COLO829 (cell line): ENCODE measurements around the gene NT5C3B.
"Not testable (repeated sequence)": the region's sequence is repeated elsewhere in the genome, so short reads cannot be mapped to it uniquely, and the experiment has no call there.

ENCODE experiments used
- DNase-seq: peaks from one replicate; pipeline ENCODE4 v3.0.0; 2012; ENCODE audit warnings: low spot score

Gene NT5C3B

DNA sequence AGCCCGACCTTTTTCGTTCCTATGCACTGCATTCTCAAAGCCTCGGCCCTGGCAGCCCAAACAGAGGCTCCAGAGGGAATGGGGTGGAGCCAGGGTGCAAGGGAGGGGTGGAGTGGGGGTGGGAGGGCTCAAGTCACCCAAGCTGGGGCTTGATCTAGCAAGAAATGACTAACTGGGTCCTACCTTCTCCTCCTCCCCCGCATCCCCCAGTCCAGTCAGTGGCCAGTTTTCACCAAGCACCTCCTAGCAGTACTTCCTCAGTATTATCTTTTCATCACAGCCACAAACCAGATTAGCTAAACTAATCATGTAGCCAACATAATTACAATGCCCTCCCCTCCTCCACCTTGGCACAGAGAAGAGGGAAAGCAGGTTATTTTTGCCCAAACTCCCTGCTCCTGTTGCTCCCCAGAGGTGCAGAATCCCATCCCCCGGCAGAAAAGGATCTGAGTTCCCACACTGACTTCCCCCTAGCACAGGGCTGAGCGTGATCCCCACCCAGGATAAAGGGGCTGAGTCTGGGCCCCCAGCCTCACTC lies 51.8 kb downstream of the NT5C3B start:
- no peak for DNase-seq

DNA sequence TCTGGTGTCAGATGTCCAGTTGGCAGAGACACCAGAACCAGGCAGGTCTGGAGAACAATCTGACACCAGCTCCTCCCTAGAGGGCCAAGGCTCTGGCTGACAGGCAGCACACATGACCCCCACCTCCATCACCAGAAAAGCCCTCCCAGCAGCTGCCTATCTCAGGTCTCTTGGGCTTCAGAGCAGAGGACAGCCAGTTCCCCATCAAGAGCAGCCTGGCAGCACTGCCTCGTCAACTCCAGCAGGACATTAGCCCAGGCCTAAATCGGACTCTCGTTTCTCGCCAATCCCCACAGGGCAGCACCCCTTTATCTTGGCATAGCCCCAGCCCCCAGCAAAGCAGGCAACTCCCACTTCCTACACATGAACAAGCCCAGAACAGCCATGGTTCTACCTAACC lies 53.9 kb downstream of the NT5C3B start:
- DNase-seq: no peak

GRCh38 chr17:41781404-41782110 lies 54.5 kb downstream of the NT5C3B start:
- DNase-seq: no peak

GRCh38 chr17:41779954-41780353 lies 56.1 kb downstream of the NT5C3B start:
- DNase-seq: no peak

- DNase-seq: no peak
Observed at GRCh38 chr17:41777574-41778188, 58.4 kb downstream of the NT5C3B start.

- no peak for DNase-seq
Observed at GRCh38 chr17:41777157-41777573, 58.9 kb downstream of the NT5C3B start.

DNA sequence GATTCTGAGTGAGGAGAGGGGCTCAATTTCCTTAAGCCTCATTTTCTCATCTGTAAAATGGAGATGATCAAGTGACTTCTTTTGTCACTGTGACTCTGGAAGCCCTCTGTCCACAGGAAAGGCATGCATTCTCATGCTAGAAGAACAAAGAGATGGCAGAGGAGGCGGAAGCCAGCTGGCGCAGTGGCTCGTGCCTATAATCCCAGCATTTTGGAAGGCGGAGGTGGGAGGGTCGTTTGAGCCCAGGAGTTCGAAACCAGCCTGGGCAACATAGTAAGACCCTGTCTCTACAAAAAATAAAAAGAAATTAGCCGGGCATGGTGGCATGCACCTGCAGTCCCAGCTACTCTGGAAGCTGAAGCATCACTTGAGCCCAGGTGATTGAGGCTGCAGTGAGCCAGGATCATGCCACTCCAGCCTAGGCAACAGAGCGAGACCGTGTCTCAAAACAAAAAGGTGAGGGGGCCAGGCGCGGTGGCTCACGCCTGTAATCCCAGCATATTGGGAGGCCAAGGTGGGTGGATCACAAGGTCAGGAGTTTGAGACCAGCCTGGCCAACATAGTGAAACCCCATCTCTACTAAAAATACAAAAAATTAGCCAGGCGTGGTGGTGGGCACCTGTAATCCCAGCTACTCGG lies 59.7 kb downstream of the NT5C3B start:
- not testable (repeated sequence) for DNase-seq

DNA sequence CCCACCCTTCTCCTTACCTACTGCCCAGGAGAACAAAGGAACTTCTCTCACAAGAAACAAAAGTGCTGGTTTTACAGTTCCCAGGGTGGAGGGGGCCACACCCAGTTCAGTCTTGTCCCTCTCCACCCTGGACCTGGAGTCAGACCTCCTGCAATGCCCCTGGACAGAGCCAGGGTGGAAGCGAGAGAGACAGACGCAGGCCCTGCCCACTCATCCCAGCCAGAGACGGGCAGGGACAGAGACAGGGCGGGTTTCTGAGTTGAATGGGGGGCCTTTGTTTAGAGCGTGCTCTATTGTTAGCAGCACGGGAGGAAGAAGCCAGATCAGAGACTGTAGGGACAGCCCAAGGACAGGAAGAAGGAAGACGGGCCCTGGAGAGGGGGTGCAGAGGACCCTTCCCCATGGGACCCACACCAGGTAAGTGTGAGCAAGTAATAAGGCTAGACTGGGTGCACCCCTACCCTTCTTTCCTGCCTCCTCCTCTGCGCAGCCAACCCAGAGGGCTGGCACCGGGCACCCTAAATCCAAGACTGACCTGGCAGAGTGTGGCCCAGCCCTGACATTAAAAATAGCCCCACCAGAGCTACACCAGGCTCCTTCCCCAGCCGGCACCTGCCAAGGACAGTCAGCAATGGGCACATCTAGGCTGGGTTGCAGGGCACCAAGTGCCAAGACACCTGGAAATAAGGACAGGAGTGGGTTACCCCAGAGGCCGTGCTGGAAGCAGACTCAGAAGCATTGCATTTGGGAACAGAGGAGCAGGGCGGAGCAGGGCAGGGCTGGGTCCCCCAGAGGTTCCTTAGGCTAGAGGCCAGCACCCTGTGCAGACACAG lies 60.4 kb downstream of the NT5C3B start:
- DNase-seq: peak; percentile 32
